ENCODE results near the gene BMPR2.

Gene BMPR2

DNA sequence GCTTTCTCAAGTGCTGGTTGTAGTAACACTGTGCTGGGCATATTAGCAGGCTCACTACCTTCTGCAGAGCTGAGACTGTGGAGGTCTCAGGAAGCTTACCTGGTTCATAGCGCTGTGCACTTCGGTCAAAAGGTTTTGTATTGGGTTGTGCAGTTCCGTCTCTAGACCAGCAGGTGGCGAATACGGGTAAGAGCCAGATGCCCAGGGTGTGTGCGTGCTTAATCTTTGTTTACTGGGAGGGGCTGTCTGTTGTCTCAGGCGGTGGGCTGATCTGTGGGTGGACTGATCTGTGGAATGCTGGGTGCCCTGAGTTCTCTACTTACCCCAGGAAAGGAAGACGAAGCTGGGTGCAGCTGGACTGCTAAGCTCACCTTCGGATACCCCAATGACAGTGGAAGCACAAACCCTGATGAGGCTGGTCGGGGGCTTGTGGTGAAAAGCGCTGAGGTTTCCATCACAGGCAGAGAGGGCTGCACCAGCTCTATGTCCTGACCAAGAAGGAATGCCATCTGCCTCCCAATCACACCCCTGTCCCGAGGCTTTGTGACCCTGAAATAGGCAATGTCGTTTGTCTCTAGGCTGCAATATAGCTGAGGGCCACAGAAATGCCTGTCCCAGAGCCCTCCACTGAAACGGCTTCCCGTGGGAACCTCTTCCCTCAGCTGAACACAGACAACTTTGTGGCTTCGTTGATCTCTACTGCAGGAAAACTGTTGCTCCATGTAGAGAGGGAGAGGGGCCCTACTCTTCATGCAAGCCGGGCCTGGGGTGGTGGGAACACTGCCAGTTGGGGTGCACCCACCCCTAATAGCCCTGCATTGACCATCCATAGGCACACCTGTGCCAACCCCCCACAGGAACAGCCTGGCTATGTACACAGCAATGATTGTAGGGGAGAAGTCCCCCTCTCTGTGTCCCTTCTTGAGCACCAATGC is 212.8 kb downstream of the BMPR2 start:
- no peak overlapping the region for H3K4me3 ChIP-seq (ENCODE audit: low read depth, low read length)

- no peak overlapping the region for H3K4me3 ChIP-seq (ENCODE audit: low read depth, low read length)
These were observed 213.4 kb downstream of the BMPR2 start for GRCh38 chr2:202589582-202589949.

- no peak overlapping the region for H3K4me3 ChIP-seq (ENCODE audit: low read depth, low read length)
These were observed 216.4 kb downstream of the BMPR2 start for GRCh38 chr2:202592566-202592965.

DNA sequence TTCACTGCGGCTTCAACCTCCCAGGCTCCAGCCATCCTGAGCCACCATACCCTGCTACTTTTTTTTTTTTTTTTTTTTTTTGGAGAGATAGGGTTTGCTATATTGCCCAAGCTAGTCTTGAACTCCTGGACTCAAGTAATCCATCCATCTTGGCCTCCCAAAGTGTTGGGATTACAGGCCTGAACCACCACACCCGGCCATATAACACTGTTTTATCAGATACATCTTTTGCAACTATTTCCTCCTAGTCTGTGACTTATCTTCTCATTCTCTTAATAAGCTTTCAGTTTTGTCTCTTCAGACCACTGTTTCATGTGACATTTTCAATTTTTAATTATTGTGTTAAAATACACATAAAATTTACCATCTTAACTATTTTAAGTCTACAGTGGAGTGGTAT is 223.0 kb downstream of the BMPR2 start:
- H3K4me3 ChIP-seq (ENCODE audit: low read depth, low read length), result no peak overlapping the region

- no peak overlapping the region for H3K4me3 ChIP-seq (ENCODE audit: low read depth, low read length)
These were observed 223.8 kb downstream of the BMPR2 start for GRCh38 chr2:202599911-202600310.

DNA sequence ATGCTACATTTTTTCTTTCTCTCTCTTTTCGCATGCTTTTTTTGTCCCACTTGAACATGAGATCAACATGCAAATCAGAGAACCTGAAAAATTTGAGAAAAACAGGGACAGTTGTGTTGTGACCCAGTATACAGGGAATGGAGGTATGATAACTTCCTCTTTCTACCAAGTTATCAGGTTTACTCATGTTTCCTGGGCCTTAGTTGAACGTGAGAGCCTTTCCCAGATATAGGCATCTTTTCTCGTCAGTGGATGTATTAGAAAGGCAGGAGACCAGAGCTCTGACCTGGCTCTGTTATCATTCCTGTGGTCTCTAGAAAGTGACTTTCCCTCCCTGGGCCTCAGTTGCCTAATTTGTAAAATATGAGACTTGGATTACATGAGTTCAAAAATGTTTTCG is 228.6 kb downstream of the BMPR2 start:
- H3K4me3 ChIP-seq (ENCODE audit: low read depth, low read length), result no peak overlapping the region

DNA sequence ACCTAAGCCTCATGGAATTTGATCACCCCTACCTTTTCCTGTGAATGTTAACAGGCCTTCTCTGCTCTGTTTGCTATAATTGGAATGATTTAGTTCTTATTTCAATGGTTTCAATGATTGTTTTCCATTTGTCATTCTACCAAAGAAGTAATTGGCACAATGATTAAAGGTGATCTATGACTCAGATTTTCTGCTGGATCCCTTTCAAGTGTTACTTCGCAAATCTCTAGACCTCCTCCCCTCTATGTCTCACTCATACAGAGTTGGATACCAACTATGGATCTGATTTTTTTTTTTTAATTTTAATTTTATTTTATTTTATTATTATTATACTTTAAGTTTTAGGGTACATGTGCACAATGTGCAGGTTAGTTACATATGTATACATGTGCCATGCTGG is 229.0 kb downstream of the BMPR2 start:
- H3K4me3 ChIP-seq (ENCODE audit: low read depth, low read length), result no peak overlapping the region

- H3K4me3 ChIP-seq (ENCODE audit: low read depth, low read length), result no peak overlapping the region
These were observed 232.2 kb downstream of the BMPR2 start for GRCh38 chr2:202608142-202608852.

DNA sequence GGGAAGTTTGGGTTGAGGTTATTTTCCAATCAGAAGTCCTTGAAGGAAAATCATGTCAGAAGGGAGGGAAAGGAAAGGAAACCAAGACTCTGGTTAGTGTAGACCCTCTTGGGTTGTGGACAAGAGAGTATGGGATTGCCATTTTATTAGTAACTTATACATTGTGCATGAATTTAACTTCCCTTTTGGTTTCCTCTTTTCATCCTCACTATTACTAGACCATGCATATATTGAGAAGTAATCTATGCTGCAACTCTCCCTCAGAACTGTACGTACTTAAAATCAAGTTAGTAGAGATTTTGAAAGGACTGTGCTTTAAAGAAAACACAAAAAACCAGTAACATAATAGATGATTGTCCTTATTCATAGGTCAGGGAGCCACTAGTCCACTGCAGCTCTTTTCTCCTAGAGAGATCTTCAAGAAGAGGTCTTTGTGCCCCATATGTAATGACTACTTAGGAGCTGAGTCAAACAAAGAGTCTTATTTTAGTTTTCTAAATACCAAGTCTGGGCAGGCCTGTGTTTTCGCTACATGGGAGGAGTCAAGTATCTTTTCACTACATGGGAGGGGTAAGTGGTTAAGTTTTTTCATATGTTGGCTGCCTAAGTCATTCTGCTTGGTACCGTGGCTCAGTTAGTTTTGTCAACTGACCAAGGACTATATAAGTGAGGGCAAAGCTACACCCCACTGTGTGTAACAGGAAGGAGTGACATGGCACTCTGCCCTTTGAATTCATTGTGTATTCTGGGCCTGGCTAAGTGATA is 233.4 kb downstream of the BMPR2 start:
- no peak overlapping the region for H3K4me3 ChIP-seq (ENCODE audit: low read depth, low read length)

DNA sequence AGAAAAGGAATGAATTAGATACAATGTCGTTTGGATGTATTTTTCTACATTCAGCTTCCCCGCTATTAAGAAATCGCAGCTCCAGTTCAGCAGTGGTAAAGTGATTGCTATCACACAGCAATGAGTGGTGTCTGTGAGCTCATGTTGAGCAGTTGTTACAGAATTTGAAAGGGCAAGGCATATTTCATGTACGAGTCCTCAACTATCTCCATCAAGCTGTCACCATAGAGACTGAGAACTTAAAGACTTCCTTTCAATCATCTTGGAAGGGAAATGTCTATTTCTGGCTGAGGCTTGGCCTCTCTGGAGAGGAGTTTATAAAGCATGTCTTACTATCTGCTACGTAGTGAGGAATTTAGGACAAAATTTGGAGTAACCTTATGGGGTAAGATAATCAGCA is 234.3 kb downstream of the BMPR2 start:
- no peak overlapping the region for H3K4me3 ChIP-seq (ENCODE audit: low read depth, low read length)

DNA sequence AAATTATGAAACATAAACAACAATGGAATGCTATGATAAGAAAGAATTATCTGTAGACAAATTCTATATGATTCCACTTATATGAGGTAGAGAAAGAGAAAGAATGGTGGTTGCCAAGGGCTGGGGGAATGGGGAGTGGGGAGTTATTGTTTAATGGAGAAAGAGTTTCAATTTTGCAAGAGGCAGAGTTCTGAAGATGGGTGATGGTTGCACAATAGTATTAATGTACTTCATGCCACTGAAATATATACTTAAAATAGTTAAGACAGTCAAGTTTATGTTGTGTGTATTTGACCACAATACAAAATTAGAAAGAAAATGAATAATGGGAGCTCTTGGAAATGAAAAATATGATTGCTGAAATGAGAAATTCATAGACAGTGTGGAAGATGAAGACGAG is 236.0 kb downstream of the BMPR2 start:
- H3K4me3 ChIP-seq (ENCODE audit: low read depth, low read length), result no peak overlapping the region

DNA sequence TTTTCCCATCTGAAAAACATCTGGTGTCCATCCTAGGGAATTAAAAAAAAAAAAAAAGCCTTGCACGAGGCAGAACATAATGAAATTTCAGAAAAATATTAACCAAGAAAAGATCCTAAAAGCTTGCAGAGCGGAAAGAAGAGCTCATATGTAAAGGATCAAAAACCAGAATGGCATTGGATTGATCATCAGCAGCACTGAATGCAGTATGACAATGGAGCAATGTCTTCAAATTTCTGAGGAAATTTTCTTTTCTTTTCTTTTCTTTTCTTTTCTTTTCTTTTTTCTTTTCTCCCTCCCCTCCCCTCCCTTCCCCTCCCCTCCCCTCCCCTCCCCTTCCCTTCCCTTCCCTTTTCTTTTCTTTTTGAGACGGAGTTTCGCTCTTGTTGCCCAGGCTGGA is 237.4 kb downstream of the BMPR2 start:
- no peak overlapping the region for H3K4me3 ChIP-seq (ENCODE audit: low read depth, low read length)
